Tibial nerve (tissue), 4 donors: Measurements from ENCODE around the gene EFNB2. TPM values are rescaled to one million over a fixed set of nuclear protein-coding genes. Genes with fewer than 3 reads are reported as not detected.
A peak's percentile ranks its signal among the peaks of the same experiment; 100 is the strongest.

Experiments
- DNase-seq, 2 donors: peaks; one replicate each; pipeline ENCODE4 v3.0.0-alpha.2; 2019; ENCODE audit warnings: low spot score in 2 of 2
- H3K27ac ChIP-seq, 4 donors: fragments of 200-600 bp; sonication (generic) in 3 of 4; one replicate each; pipeline ENCODE4 v1.5.1; 2017 to 2019; ENCODE audit warnings: mild to moderate bottlenecking in 1 of 4
- H3K27me3 ChIP-seq, 2 donors: fragments of 200-600 bp; sonication (generic) in 1 of 2; one replicate each; pipeline versions ENCODE4 v1.5.1 to v1.6.0; 2017 to 2019
- H3K36me3 ChIP-seq, 3 donors: fragments of 200-600 bp; sonication (generic); one replicate each; pipeline ENCODE4 v1.5.1; 2018 to 2019
- H3K4me1 ChIP-seq, 4 donors: fragments of 200-600 bp; sonication (generic) in 3 of 4; one replicate each; pipeline ENCODE4 v1.5.1; 2017 to 2019
- H3K4me3 ChIP-seq, 4 donors: fragments of 200-600 bp; sonication (generic) in 3 of 4; one replicate each; pipeline ENCODE4 v1.5.1; 2017 to 2019; ENCODE audit warnings: mild to moderate bottlenecking in 1 of 4, moderate library complexity in 1 of 4
- H3K9me3 ChIP-seq, 4 donors: fragments of 200-600 bp; sonication (generic) in 3 of 4; one replicate each; pipeline ENCODE4 v1.5.1; 2017 to 2019
- EP300 ChIP-seq, 2 donors: sonication (generic); formaldehyde crosslinking; IDR thresholded peaks; one replicate each; pipeline ENCODE4 v1.6.1; 2017; ENCODE audit warnings: antibody characterized with exemption in 2 of 2, mild to moderate bottlenecking in 1 of 2
- POLR2A ChIP-seq, 2 donors: fragments of 450-650 bp; IDR thresholded peaks; one replicate each; pipeline ENCODE4 v1.6.1; 2017; ENCODE audit warnings: antibody characterized with exemption in 2 of 2, mild to moderate bottlenecking in 2 of 2, moderate library complexity in 2 of 2
- WGBS, 2 donors: methylation state at CpG; one replicate each; pipeline ENCODE4 v1.1.5; 2018; 5-methylcytosine and 5-hydroxymethylcytosine counted together
- total RNA-seq, 4 donors: library from RNA; depleted of rRNA; stranded (reverse); fragments of >200 nt; gene quantifications; one replicate each; pipeline ENCODE4 v1.1.0, GENCODE V29; 2016
- TF ChIP-seq, protein P1 (sequence below), 5 experiments: fragments of 200-600 bp in 3 of 5; fragments of 450-650 bp in 2 of 5; sonication (generic) in 3 of 5; IDR thresholded peaks; one replicate each; pipeline ENCODE4 v1.5.1; 2016 to 2019; ENCODE audit warnings: antibody characterized with exemption in 5 of 5, mild to moderate bottlenecking in 3 of 5, moderate library complexity in 2 of 5

EFNB2 gene
- total RNA-seq, 4 donors from 2014 or later: 12.6 to 20.8 (median 18.3) TPM

DNA sequence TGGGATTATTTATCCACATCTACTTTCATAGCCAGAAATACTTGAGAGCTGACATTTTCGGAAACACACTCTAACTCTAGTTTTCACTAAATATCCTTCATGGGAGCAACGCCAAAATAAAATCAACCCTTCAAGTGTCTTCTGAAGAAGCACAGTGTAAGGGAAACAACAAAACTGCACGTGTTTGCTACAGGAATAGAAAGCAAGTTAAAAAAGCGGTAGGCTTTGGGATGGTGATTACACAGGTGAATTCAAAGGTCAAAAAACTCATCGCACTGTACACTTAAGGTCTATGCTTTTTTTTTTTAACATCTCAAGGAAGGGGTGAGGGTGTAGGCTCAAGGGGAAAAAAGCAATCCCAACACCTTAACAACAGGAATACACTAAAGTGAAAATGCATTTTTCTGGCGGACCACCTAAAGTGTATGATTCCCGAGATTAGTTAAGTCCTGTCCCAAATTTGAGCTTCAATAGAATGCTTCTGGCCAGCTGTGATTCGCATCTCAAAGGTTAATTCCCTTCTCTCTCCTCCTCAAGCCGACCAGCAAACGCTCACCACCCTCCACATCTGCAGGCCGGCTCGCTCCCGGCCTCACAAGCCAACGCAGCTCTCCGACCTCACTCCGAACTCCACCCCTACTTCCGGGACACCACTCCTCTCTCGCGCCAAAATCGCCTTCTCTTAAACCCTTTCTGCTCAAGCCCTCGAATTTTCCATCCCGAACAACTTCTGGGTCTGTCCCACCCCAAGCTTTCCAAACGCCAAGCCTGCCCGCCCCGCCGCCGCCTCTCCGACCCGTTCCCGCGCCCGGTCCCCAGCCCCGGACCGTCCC lies 31.4 kb upstream of the EFNB2 start:
- Histone ChIP-seq H3K4me1 (peaks cover 0 to 56% (median 35%) of the 10 kb centered on the region in 4 donors), H3K27me3 (no peaks in the 10 kb centered on the region), H3K36me3 (no peaks in the 10 kb centered on the region), H3K4me3 (peak overlapping the region; percentile 93 to 100 (median 96)), H3K9me3 (no peaks in the 10 kb centered on the region), H3K27ac (peak overlapping the region; percentile 88 to 99 (median 98))
- TF ChIP-seq EP300 (IDR thresholded peaks at IDR 0.05): peak in 1 of 2 donors; percentile 48
- TF ChIP-seq, protein P1, sequence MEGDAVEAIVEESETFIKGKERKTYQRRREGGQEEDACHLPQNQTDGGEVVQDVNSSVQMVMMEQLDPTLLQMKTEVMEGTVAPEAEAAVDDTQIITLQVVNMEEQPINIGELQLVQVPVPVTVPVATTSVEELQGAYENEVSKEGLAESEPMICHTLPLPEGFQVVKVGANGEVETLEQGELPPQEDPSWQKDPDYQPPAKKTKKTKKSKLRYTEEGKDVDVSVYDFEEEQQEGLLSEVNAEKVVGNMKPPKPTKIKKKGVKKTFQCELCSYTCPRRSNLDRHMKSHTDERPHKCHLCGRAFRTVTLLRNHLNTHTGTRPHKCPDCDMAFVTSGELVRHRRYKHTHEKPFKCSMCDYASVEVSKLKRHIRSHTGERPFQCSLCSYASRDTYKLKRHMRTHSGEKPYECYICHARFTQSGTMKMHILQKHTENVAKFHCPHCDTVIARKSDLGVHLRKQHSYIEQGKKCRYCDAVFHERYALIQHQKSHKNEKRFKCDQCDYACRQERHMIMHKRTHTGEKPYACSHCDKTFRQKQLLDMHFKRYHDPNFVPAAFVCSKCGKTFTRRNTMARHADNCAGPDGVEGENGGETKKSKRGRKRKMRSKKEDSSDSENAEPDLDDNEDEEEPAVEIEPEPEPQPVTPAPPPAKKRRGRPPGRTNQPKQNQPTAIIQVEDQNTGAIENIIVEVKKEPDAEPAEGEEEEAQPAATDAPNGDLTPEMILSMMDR (IDR thresholded peaks at IDR 0.05): no peak
- peak in 1 of 2 donors; percentile 48 for TF ChIP-seq POLR2A (IDR thresholded peaks at IDR 0.05)
- peak; percentile 28 to 64 for DNase-seq
- 1 to 2% methylated on average over 33 to 34 of the region's 34 CpGs for WGBS, 2 donors

DNA sequence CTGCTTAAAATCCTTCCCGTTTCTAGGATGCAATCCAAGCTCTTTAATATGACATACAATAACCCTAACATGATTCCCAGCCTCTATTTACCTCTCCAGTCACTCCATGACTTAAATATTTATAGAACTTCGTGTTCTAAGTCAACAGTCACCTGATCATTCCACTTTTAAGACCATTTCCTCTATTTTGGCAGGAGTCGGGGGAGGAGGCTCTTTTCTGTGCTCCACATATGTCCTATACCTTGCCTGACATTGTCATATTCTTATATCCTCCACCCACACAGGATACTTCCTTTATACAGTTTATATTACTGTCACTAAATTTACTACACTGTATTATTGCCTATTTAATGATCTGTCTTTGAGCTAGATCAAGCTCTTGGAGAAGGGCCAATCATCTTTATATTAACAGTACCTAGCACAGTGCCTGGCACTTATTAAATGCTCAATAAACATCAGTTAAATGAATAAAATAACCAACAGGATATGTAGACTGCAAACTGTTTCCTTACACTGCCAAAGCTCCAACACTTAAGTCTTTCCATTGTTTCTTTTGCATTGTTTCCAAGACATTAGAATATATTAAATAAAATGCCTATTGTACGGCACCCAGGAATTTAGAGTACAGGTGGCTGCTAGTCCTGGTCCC lies 29.8 kb upstream of the EFNB2 start:
- TF ChIP-seq, protein P1 (IDR thresholded peaks at IDR 0.05): no peak
- peak overlapping the region in 2 of 4 donors; percentile 98 to 99 for H3K27ac ChIP-seq
- 46 to 47% methylated on average over 4 of the region's 4 CpGs for WGBS, 2 donors
- H3K36me3 ChIP-seq: no peaks in the 10 kb centered on the region
- H3K4me1 ChIP-seq: peaks cover 0 to 70% (median 38%) of the 10 kb centered on the region in 4 donors
- no peaks in the 10 kb centered on the region for H3K9me3 ChIP-seq
- DNase-seq: no peak
- H3K4me3 ChIP-seq: peak overlapping the region in 3 of 4 donors; percentile 4 to 100 (median 95)
- H3K27me3 ChIP-seq: no peaks in the 10 kb centered on the region

DNA sequence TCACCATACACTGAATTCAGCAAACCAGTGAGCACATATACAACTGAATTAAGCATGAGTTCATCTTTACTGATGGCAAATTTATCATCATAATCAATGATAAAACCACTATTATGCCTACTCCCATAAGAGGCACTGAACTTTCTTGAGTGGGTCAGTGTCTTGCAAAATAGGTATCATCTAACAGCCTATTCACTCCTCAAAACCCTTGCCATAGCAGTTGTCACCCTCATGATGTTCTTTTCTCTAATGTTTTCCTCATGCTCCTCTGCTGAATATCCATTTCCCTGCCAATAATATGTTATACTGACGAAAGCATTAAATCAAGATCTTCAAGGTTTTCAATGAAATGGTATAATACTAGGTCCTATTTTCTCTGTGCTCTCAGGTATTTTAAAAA lies 26.8 kb upstream of the EFNB2 start:
- peaks cover 0 to 20% (median 0%) of the 10 kb centered on the region in 3 donors for H3K36me3 ChIP-seq
- no peak overlapping the region for H3K4me3 ChIP-seq
- H3K4me1 ChIP-seq: peaks cover 0 to 87% (median 38%) of the 10 kb centered on the region in 4 donors
- TF ChIP-seq, protein P1 (IDR thresholded peaks at IDR 0.05): no peak
- no peak for TF ChIP-seq EP300 (IDR thresholded peaks at IDR 0.05)
- no peak for TF ChIP-seq POLR2A (IDR thresholded peaks at IDR 0.05)
- no peaks in the 10 kb centered on the region for H3K9me3 ChIP-seq
- no peaks in the 10 kb centered on the region for H3K27me3 ChIP-seq
- 72 to 81% methylated on average over 1 of the region's 1 CpG for WGBS, 2 donors
- no peak for DNase-seq
- H3K27ac ChIP-seq: peak overlapping the region in 2 of 4 donors; percentile 53 to 61

DNA sequence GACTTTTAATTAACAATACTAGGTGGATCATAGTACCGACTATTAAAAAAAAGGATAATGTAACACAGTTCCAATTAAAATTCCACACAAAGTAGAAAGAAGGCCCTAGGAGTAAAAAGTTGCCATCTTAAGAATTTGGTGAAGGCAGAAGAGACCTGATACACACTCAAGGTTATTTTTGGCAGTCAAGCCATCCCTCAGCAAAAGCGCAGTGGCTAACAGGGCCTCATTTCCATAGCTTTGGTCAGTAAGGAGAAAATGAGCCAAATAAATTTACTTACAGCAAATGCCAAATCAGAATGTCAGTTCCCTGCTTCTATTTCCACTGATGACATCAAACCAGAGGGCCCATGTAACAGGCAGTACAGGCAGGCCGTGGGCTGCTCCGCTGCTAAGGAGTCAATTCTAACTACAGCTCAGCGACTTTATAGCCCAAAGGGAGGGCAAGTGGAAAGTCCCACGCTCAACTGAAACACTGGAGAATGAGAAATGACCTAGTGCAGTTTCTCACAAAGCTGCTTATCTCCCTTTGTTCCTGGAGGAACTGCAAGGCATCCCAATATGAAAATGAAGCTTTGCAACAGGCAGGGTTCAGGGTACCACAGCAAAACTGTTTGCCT lies 26.2 kb upstream of the EFNB2 start:
- DNase-seq: no peak
- 30 to 36% methylated on average over 6 of the region's 6 CpGs for WGBS, 2 donors
- TF ChIP-seq EP300 (IDR thresholded peaks at IDR 0.05) (no peak), POLR2A (IDR thresholded peaks at IDR 0.05) (no peak)
- TF ChIP-seq, protein P1 (IDR thresholded peaks at IDR 0.05): no peak
- Histone ChIP-seq H3K27me3 (no peaks in the 10 kb centered on the region), H3K36me3 (peaks cover 0 to 27% (median 0%) of the 10 kb centered on the region in 3 donors), H3K4me3 (no peak overlapping the region), H3K9me3 (no peaks in the 10 kb centered on the region), H3K4me1 (peaks cover 0 to 87% (median 38%) of the 10 kb centered on the region in 4 donors), H3K27ac (peak overlapping the region in 2 of 4 donors; percentile 53 to 61)
